Measurements from ENCODE around the gene SUGP1.

- TF ChIP-seq, protein P1, sequence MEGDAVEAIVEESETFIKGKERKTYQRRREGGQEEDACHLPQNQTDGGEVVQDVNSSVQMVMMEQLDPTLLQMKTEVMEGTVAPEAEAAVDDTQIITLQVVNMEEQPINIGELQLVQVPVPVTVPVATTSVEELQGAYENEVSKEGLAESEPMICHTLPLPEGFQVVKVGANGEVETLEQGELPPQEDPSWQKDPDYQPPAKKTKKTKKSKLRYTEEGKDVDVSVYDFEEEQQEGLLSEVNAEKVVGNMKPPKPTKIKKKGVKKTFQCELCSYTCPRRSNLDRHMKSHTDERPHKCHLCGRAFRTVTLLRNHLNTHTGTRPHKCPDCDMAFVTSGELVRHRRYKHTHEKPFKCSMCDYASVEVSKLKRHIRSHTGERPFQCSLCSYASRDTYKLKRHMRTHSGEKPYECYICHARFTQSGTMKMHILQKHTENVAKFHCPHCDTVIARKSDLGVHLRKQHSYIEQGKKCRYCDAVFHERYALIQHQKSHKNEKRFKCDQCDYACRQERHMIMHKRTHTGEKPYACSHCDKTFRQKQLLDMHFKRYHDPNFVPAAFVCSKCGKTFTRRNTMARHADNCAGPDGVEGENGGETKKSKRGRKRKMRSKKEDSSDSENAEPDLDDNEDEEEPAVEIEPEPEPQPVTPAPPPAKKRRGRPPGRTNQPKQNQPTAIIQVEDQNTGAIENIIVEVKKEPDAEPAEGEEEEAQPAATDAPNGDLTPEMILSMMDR (IDR thresholded peaks at IDR 0.05): no peak
- TF ChIP-seq POLR2A (IDR thresholded peaks at IDR 0.05): no peak
These were observed 22.7 kb upstream of the SUGP1 start for GRCh38 chr19:19343016-19343362.

All from testis (tissue), 2 donors.